IPS-15b (cell line): ENCODE data around the gene TRIM56.
"Not testable (repeated sequence)": the region's sequence is repeated elsewhere in the genome, so short reads cannot be mapped to it uniquely, and the experiment has no call there.

Experiments
- H3K27me3 ChIP-seq: one replicate; pipeline ENCODE4 v1.6.1; 2013; ENCODE audit warnings: low read length; ENCODE audit not compliant: control insufficient read depth, insufficient read depth
- H3K36me3 ChIP-seq: one replicate; pipeline ENCODE4 v1.6.1; 2013; ENCODE audit warnings: low read length; ENCODE audit not compliant: control insufficient read depth, insufficient read depth
- H3K4me1 ChIP-seq: one replicate; pipeline ENCODE4 v1.6.1; 2013; ENCODE audit warnings: mild to moderate bottlenecking, low read length; ENCODE audit not compliant: control insufficient read depth, insufficient read depth
- H3K4me3 ChIP-seq: one replicate; pipeline ENCODE4 v1.5.1; 2013; ENCODE audit warnings: low read depth, low read length
- H3K9ac ChIP-seq: one replicate; pipeline ENCODE4 v1.6.1; 2013; ENCODE audit warnings: low read depth, mild to moderate bottlenecking, low read length
- H3K9me3 ChIP-seq: one replicate; pipeline ENCODE4 v1.6.1; 2013; ENCODE audit warnings: mild to moderate bottlenecking, low read length; ENCODE audit not compliant: control insufficient read depth, insufficient read depth

The TRIM56 gene

GRCh38 chr7:101116898-101117297 is 31.6 kb downstream of the TRIM56 start:
- Histone ChIP-seq H3K36me3 (no peaks in the 10 kb centered on the region), H3K27me3 (no peaks in the 10 kb centered on the region), H3K4me1 (peaks cover 2% of the 10 kb centered on the region), H3K9me3 (no peaks in the 10 kb centered on the region), H3K9ac (no peak overlapping the region), H3K4me3 (no peak overlapping the region)

GRCh38 chr7:101118856-101119255 is 33.6 kb downstream of the TRIM56 start:
- H3K27me3 ChIP-seq: no peaks in the 10 kb centered on the region
- H3K4me1 ChIP-seq: peaks cover 4% of the 10 kb centered on the region
- H3K9ac ChIP-seq: no peak overlapping the region
- H3K9me3 ChIP-seq: no peaks in the 10 kb centered on the region
- H3K36me3 ChIP-seq: no peaks in the 10 kb centered on the region
- no peak overlapping the region for H3K4me3 ChIP-seq

- Histone ChIP-seq H3K9me3 (no peaks in the 10 kb centered on the region), H3K4me3 (no peak overlapping the region), H3K36me3 (no peaks in the 10 kb centered on the region), H3K27me3 (no peaks in the 10 kb centered on the region), H3K9ac (no peak overlapping the region), H3K4me1 (peaks cover 4% of the 10 kb centered on the region)
Observed at GRCh38 chr7:101119876-101120275, 34.6 kb downstream of the TRIM56 start.

GRCh38 chr7:101120315-101120714 is 35.0 kb downstream of the TRIM56 start:
- no peak overlapping the region for H3K9ac ChIP-seq
- no peaks in the 10 kb centered on the region for H3K27me3 ChIP-seq
- no peaks in the 10 kb centered on the region for H3K36me3 ChIP-seq
- H3K9me3 ChIP-seq: no peaks in the 10 kb centered on the region
- peaks cover 4% of the 10 kb centered on the region for H3K4me1 ChIP-seq
- H3K4me3 ChIP-seq: no peak overlapping the region

- H3K36me3 ChIP-seq, H3K27me3 ChIP-seq, H3K9ac ChIP-seq, H3K4me3 ChIP-seq, H3K9me3 ChIP-seq, H3K4me1 ChIP-seq: not testable (repeated sequence)
Observed at GRCh38 chr7:101121631-101121990, 36.3 kb downstream of the TRIM56 start.

- peaks cover 13% of the 10 kb centered on the region for H3K4me1 ChIP-seq
- H3K4me3 ChIP-seq: no peak overlapping the region
Observed at GRCh38 chr7:101121991-101122932, 37.0 kb downstream of the TRIM56 start.

GRCh38 chr7:101122933-101123702 is 37.8 kb downstream of the TRIM56 start:
- peaks cover 15% of the 10 kb centered on the region for H3K4me1 ChIP-seq
- H3K9ac ChIP-seq: no peak overlapping the region
- H3K9me3 ChIP-seq: no peaks in the 10 kb centered on the region
- no peaks in the 10 kb centered on the region for H3K36me3 ChIP-seq
- no peaks in the 10 kb centered on the region for H3K27me3 ChIP-seq
- no peak overlapping the region for H3K4me3 ChIP-seq

More at GRCh38 chr7:101121991-101122932, 37.0 kb downstream of the TRIM56 start:
- Histone ChIP-seq H3K9me3 (no peaks in the 10 kb centered on the region), H3K9ac (no peak overlapping the region), H3K36me3 (no peaks in the 10 kb centered on the region), H3K27me3 (no peaks in the 10 kb centered on the region)

GRCh38 chr7:101123703-101124068 is 38.4 kb downstream of the TRIM56 start:
- Histone ChIP-seq H3K4me1 (peaks cover 13% of the 10 kb centered on the region), H3K27me3 (no peaks in the 10 kb centered on the region), H3K36me3 (no peaks in the 10 kb centered on the region), H3K9me3 (no peaks in the 10 kb centered on the region), H3K4me3 (no peak overlapping the region), H3K9ac (no peak overlapping the region)

GRCh38 chr7:101124376-101125056 is 39.2 kb downstream of the TRIM56 start:
- H3K27me3 ChIP-seq: no peaks in the 10 kb centered on the region
- no peak overlapping the region for H3K4me3 ChIP-seq
- H3K4me1 ChIP-seq: peaks cover 13% of the 10 kb centered on the region
- H3K9me3 ChIP-seq: no peaks in the 10 kb centered on the region
- no peak overlapping the region for H3K9ac ChIP-seq
- H3K36me3 ChIP-seq: no peaks in the 10 kb centered on the region

GRCh38 chr7:101125989-101126650 is 40.8 kb downstream of the TRIM56 start:
- Histone ChIP-seq H3K9me3 (no peaks in the 10 kb centered on the region), H3K36me3 (no peaks in the 10 kb centered on the region), H3K9ac (no peak overlapping the region), H3K27me3 (no peaks in the 10 kb centered on the region), H3K4me1 (peaks cover 13% of the 10 kb centered on the region), H3K4me3 (no peak overlapping the region)
